ENCODE data around the gene AMMECR1. TPM values are rescaled to one million over a fixed set of nuclear protein-coding genes. Genes with fewer than 3 reads are reported as not detected.

The AMMECR1 gene
- total RNA-seq, 1 donor from 2014 or later: 17.8 TPM

- no peak overlapping the region for H3K4me3 Mint-ChIP-seq (ENCODE audit: unreplicated experiment)
- TF ChIP-seq CTCF (IDR thresholded peaks at IDR 0.05): no peak
- DNase-seq (ENCODE audit: low spot score): no peak
- H3K9me3 Mint-ChIP-seq (ENCODE audit: low read depth): no peaks in the 10 kb centered on the region
- H3K27ac Mint-ChIP-seq (ENCODE audit: unreplicated experiment): no peak overlapping the region
- H3K4me1 Mint-ChIP-seq (ENCODE audit: low read depth): no peaks in the 10 kb centered on the region
- no peaks in the 10 kb centered on the region for H3K27me3 Mint-ChIP-seq (ENCODE audit: low read depth)
- H3K36me3 Mint-ChIP-seq (ENCODE audit: low read depth): no peaks in the 10 kb centered on the region
Observed at GRCh38 chrX:110161361-110161686, 156.6 kb downstream of the AMMECR1 start.

GRCh38 chrX:110159865-110160264 is 158.0 kb downstream of the AMMECR1 start:
- no peak for DNase-seq (ENCODE audit: low spot score)
- TF ChIP-seq CTCF (IDR thresholded peaks at IDR 0.05): no peak
- no peak overlapping the region for H3K4me3 Mint-ChIP-seq (ENCODE audit: unreplicated experiment)
- no peaks in the 10 kb centered on the region for H3K9me3 Mint-ChIP-seq (ENCODE audit: low read depth)
- H3K27ac Mint-ChIP-seq (ENCODE audit: unreplicated experiment): no peak overlapping the region
- H3K27me3 Mint-ChIP-seq (ENCODE audit: low read depth): no peaks in the 10 kb centered on the region
- no peaks in the 10 kb centered on the region for H3K36me3 Mint-ChIP-seq (ENCODE audit: low read depth)
- no peaks in the 10 kb centered on the region for H3K4me1 Mint-ChIP-seq (ENCODE audit: low read depth)

- no peak for DNase-seq (ENCODE audit: low spot score)
- no peak overlapping the region for H3K4me3 Mint-ChIP-seq (ENCODE audit: unreplicated experiment)
- H3K27ac Mint-ChIP-seq (ENCODE audit: unreplicated experiment): no peak overlapping the region
- no peaks in the 10 kb centered on the region for H3K27me3 Mint-ChIP-seq (ENCODE audit: low read depth)
- H3K36me3 Mint-ChIP-seq (ENCODE audit: low read depth): no peaks in the 10 kb centered on the region
- no peaks in the 10 kb centered on the region for H3K4me1 Mint-ChIP-seq (ENCODE audit: low read depth)
- no peak for TF ChIP-seq CTCF (IDR thresholded peaks at IDR 0.05)
- H3K9me3 Mint-ChIP-seq (ENCODE audit: low read depth): no peaks in the 10 kb centered on the region
Observed at GRCh38 chrX:110159235-110159634, 158.7 kb downstream of the AMMECR1 start.

- no peak overlapping the region for H3K4me3 Mint-ChIP-seq (ENCODE audit: unreplicated experiment)
- H3K27ac Mint-ChIP-seq (ENCODE audit: unreplicated experiment): no peak overlapping the region
- no peaks in the 10 kb centered on the region for H3K27me3 Mint-ChIP-seq (ENCODE audit: low read depth)
- H3K9me3 Mint-ChIP-seq (ENCODE audit: low read depth): no peaks in the 10 kb centered on the region
- H3K4me1 Mint-ChIP-seq (ENCODE audit: low read depth): no peaks in the 10 kb centered on the region
- no peak for TF ChIP-seq CTCF (IDR thresholded peaks at IDR 0.05)
- no peaks in the 10 kb centered on the region for H3K36me3 Mint-ChIP-seq (ENCODE audit: low read depth)
- no peak for DNase-seq (ENCODE audit: low spot score)
Observed at GRCh38 chrX:110157444-110157843, 160.4 kb downstream of the AMMECR1 start.

- Mint-ChIP-seq H3K27ac (ENCODE audit: unreplicated experiment) (no peak overlapping the region), H3K4me3 (ENCODE audit: unreplicated experiment) (no peak overlapping the region), H3K36me3 (ENCODE audit: low read depth) (no peaks in the 10 kb centered on the region), H3K4me1 (ENCODE audit: low read depth) (no peaks in the 10 kb centered on the region), H3K27me3 (ENCODE audit: low read depth) (no peaks in the 10 kb centered on the region), H3K9me3 (ENCODE audit: low read depth) (no peaks in the 10 kb centered on the region)
- no peak for DNase-seq (ENCODE audit: low spot score)
- TF ChIP-seq CTCF (IDR thresholded peaks at IDR 0.05): peak; percentile 95
Observed at GRCh38 chrX:110156167-110156754, 161.6 kb downstream of the AMMECR1 start.
